Measurements from ENCODE around the gene ABCC1.

The ABCC1 gene

GRCh38 chr16:16131659-16132058 is 182.2 kb downstream of the ABCC1 start:
- no peak for DNase-seq (ENCODE audit: low read depth)
- H3K4me3 ChIP-seq (ENCODE audit: low read depth, low read length) = no peak overlapping the region
- no peak for TF ChIP-seq CTCF (IDR thresholded peaks at IDR 0.05; ENCODE audit: control insufficient read depth, extremely low read depth, insufficient read depth)

- H3K4me3 ChIP-seq (ENCODE audit: low read depth, low read length) = no peak overlapping the region
- TF ChIP-seq CTCF (IDR thresholded peaks at IDR 0.05; ENCODE audit: control insufficient read depth, extremely low read depth, insufficient read depth) = no peak
- no peak for DNase-seq (ENCODE audit: low read depth)
Observed at GRCh38 chr16:16133943-16134604, 184.7 kb downstream of the ABCC1 start.

- no peak for TF ChIP-seq CTCF (IDR thresholded peaks at IDR 0.05; ENCODE audit: control insufficient read depth, extremely low read depth, insufficient read depth)
- DNase-seq (ENCODE audit: low read depth) = no peak
- H3K4me3 ChIP-seq (ENCODE audit: low read depth, low read length) = no peak overlapping the region
Observed at GRCh38 chr16:16136588-16136987, 187.2 kb downstream of the ABCC1 start.

- DNase-seq (ENCODE audit: low read depth) = no peak
- no peak for TF ChIP-seq CTCF (IDR thresholded peaks at IDR 0.05; ENCODE audit: control insufficient read depth, extremely low read depth, insufficient read depth)
Observed at GRCh38 chr16:16137110-16137509, 187.7 kb downstream of the ABCC1 start.

GRCh38 chr16:16138034-16138635 is 188.7 kb downstream of the ABCC1 start:
- no peak for DNase-seq (ENCODE audit: low read depth)
- no peak for TF ChIP-seq CTCF (IDR thresholded peaks at IDR 0.05; ENCODE audit: control insufficient read depth, extremely low read depth, insufficient read depth)
- no peak overlapping the region for H3K4me3 ChIP-seq (ENCODE audit: low read depth, low read length)

More at GRCh38 chr16:16137110-16137509, 187.7 kb downstream of the ABCC1 start:
- no peak overlapping the region for H3K4me3 ChIP-seq (ENCODE audit: low read depth, low read length)

GRCh38 chr16:16139061-16139460 is 189.6 kb downstream of the ABCC1 start:
- H3K4me3 ChIP-seq (ENCODE audit: low read depth, low read length) = no peak overlapping the region
- TF ChIP-seq CTCF (IDR thresholded peaks at IDR 0.05; ENCODE audit: control insufficient read depth, extremely low read depth, insufficient read depth) = no peak
- no peak for DNase-seq (ENCODE audit: low read depth)

- no peak for TF ChIP-seq CTCF (IDR thresholded peaks at IDR 0.05; ENCODE audit: control insufficient read depth, extremely low read depth, insufficient read depth)
- H3K4me3 ChIP-seq (ENCODE audit: low read depth, low read length) = no peak overlapping the region
- no peak for DNase-seq (ENCODE audit: low read depth)
Observed at GRCh38 chr16:16139806-16140205, 190.4 kb downstream of the ABCC1 start.
